HCEC 1CT (cell line): Measurements from ENCODE around the gene VPS33B.
A peak's percentile ranks its signal among the peaks of the same experiment; 100 is the strongest.

ENCODE experiments used
- DNase-seq: peaks from one replicate; pipeline ENCODE4 v3.0.0-alpha.2; 2017

Gene VPS33B

GRCh38 chr15:90972133-90972532 lies 50.3 kb downstream of the VPS33B start:
- DNase-seq = no peak

GRCh38 chr15:90970274-90970673 lies 52.1 kb downstream of the VPS33B start:
- DNase-seq = no peak

GRCh38 chr15:90968434-90968833 lies 54.0 kb downstream of the VPS33B start:
- no peak for DNase-seq

- no peak for DNase-seq
Observed at GRCh38 chr15:90967206-90967605, 55.2 kb downstream of the VPS33B start.

GRCh38 chr15:90966262-90966661 lies 56.1 kb downstream of the VPS33B start:
- no peak for DNase-seq

- no peak for DNase-seq
Observed at GRCh38 chr15:90962021-90962420, 60.4 kb downstream of the VPS33B start.

GRCh38 chr15:90960298-90961091 lies 61.9 kb downstream of the VPS33B start:
- DNase-seq = no peak

GRCh38 chr15:90959894-90960293 lies 62.5 kb downstream of the VPS33B start:
- no peak for DNase-seq

- DNase-seq = no peak
Observed at GRCh38 chr15:90959028-90959595, 63.3 kb downstream of the VPS33B start.

- no peak for DNase-seq
Observed at GRCh38 chr15:90957791-90958190, 64.6 kb downstream of the VPS33B start.

GRCh38 chr15:90957031-90957790 lies 65.2 kb downstream of the VPS33B start:
- DNase-seq = no peak

GRCh38 chr15:90956274-90957030 lies 65.9 kb downstream of the VPS33B start:
- peak; percentile 46 for DNase-seq

GRCh38 chr15:90955624-90956273 lies 66.6 kb downstream of the VPS33B start:
- no peak for DNase-seq

GRCh38 chr15:90954712-90955623 lies 67.4 kb downstream of the VPS33B start, which contains the start of gene RCCD1:
RCCD1 (plus strand) TSS chr15:90954884; CDS start chr15:90956735, 1,851 bp downstream.
- peak; percentile 76 for DNase-seq

GRCh38 chr15:90953947-90954711 lies 68.3 kb downstream of the VPS33B start:
- DNase-seq = no peak

- no peak for DNase-seq
Observed at GRCh38 chr15:90952901-90953677, 69.3 kb downstream of the VPS33B start.

- DNase-seq = no peak
Observed at GRCh38 chr15:90950676-90951075, 71.7 kb downstream of the VPS33B start.

- no peak for DNase-seq
Observed at GRCh38 chr15:90949979-90950675, 72.3 kb downstream of the VPS33B start.
